HepG2 (cell line): Measurements from ENCODE around the gene MIGA2. TPM values are rescaled to one million over a fixed set of nuclear protein-coding genes. Genes with fewer than 3 reads are reported as not detected.

Source experiments
- JARID2 ChIP-seq: sonication (generic); formaldehyde crosslinking; IDR thresholded peaks from 2 replicates; pipeline ENCODE4 v1.8.1; 2023; ENCODE audit warnings: missing genetic modification reagents, inconsistent platforms; ENCODE audit not compliant: insufficient replicate concordance
- MBNL3 ChIP-seq: fragments of 250-450 bp; sonication (Bioruptor Pico); conservative IDR thresholded peaks from 2 replicates; pipeline ENCODE4 v1.8.0; 2022; ENCODE audit warnings: mild to moderate bottlenecking, inconsistent platforms
- SOX13 ChIP-seq, 3 experiments: fragments of 450-650 bp in 1 of 3; sonication (generic) in 1 of 3; formaldehyde crosslinking in 1 of 3; IDR thresholded peaks in 2 of 3; conservative IDR thresholded peaks in 1 of 3; 2 replicates each; pipeline versions ENCODE4 v1.5.0 to v1.6.1; 2016 to 2020; ENCODE audit warnings: antibody characterized with exemption in 1 of 3, mild to moderate bottlenecking in 1 of 3, missing compliant biosample characterization in 1 of 3, missing genetic modification reagents in 1 of 3, moderate library complexity in 1 of 3
- THAP7 ChIP-seq: sonication (generic); formaldehyde crosslinking; IDR thresholded peaks from 2 replicates; pipeline ENCODE4 v1.8.1; 2023; ENCODE audit warnings: mild to moderate bottlenecking, missing genetic modification reagents
- ZBTB40 ChIP-seq, 2 experiments: fragments of 450-650 bp in 1 of 2; sonication (generic) in 1 of 2; formaldehyde crosslinking in 1 of 2; IDR thresholded peaks; 2 replicates each; pipeline versions ENCODE4 v1.6.1 to v1.8.0; 2016 to 2022; ENCODE audit warnings: antibody characterized with exemption in 1 of 2, mild to moderate bottlenecking in 1 of 2, missing genetic modification reagents in 1 of 2
- ZNF142 ChIP-seq: sonication (generic); formaldehyde crosslinking; IDR thresholded peaks from 2 replicates; pipeline ENCODE4 v1.4.0; 2020; ENCODE audit warnings: missing genetic modification reagents
- ZNF160 ChIP-seq: sonication (generic); formaldehyde crosslinking; IDR thresholded peaks from 2 replicates; pipeline ENCODE4 v1.8.0; 2022; ENCODE audit warnings: mild to moderate bottlenecking, inconsistent platforms, missing genetic modification reagents
- ZNF331 ChIP-seq: sonication (generic); formaldehyde crosslinking; IDR thresholded peaks from 2 replicates; pipeline ENCODE4 v1.4.0; 2020; ENCODE audit warnings: missing genetic modification reagents
- ZNF597 ChIP-seq: sonication (generic); formaldehyde crosslinking; IDR thresholded peaks from 2 replicates; pipeline ENCODE4 v1.5.0; 2020; ENCODE audit warnings: missing genetic modification reagents
- polyA plus RNA-seq, 8 experiments: library from polyadenylated mRNA; depleted of rRNA in 3 of 8; stranded (reverse) in 7 of 8; unstranded in 1 of 8; fragments of >200 nt; fragmentation: Illumina TruSeq in 4 of 8; extraction: Trizol in 4 of 8; gene quantifications; 2 replicates each; pipeline versions ENCODE4 v1.2.1 to v1.2.3, GENCODE V29; 2011 to 2016; ENCODE audit warnings: low read depth in 4 of 8, missing spikeins in 1 of 8, mixed read lengths in 1 of 8; ENCODE audit not compliant: insufficient read depth in 1 of 8
- total RNA-seq, 5 experiments: library from RNA; depleted of rRNA; stranded (reverse); fragments of >200 nt; fragmentation: Illumina TruSeq; extraction: Trizol; gene quantifications; 2 replicates each; pipeline ENCODE4 v1.2.3, GENCODE V29; 2016; ENCODE audit warnings: low read depth in 1 of 5

The MIGA2 gene
- total and polyA plus RNA-seq, 2 of the 13 experiments (the other 11 are each of a cell fraction or from before 2014, with no cell fraction given): 10.8 to 17.1 TPM

- 0 out of 2 replicates have a peak, but pooled peaks have one; percentile 31 for TF ChIP-seq ZNF160 (CRISPR knock-in tag)
- no peak for TF ChIP-seq ZBTB40 (IDR thresholded peaks at IDR 0.05)
- 0 out of 2 replicates have a peak, but pooled peaks have one; percentile 23 for TF ChIP-seq ZBTB40 (CRISPR knock-in tag; IDR thresholded peaks at IDR 0.05)
- no peak for TF ChIP-seq SOX13 (IDR thresholded peaks at IDR 0.05)
- TF ChIP-seq SOX13 (CRISPR knock-in tag; conservative IDR thresholded peaks at IDR 0.05 in 1 of 2, IDR thresholded peaks at IDR 0.05 in 1 of 2): 0 out of 4 replicates have a peak, but pooled peaks of 1 of the 2 experiments have one; percentile 15
- TF ChIP-seq MBNL3 (CRISPR knock-in tag): no peak
- no peak for TF ChIP-seq JARID2 (CRISPR knock-in tag)
- TF ChIP-seq ZNF142 (CRISPR knock-in tag): peak; percentile 4; the same call in 1 of the 2 replicates
- TF ChIP-seq ZNF597 (CRISPR knock-in tag): no peak
- 0 out of 2 replicates have a peak, but pooled peaks have one; percentile 14 for TF ChIP-seq ZNF331 (CRISPR knock-in tag)
- TF ChIP-seq THAP7: peak; percentile 62; the same call in 1 of the 2 replicates
Measured at GRCh38 chr9:129109952-129110739, 73.7 kb downstream of the MIGA2 start (continued).
